Suprapubic skin (tissue), 4 donors: ENCODE data around the gene CHIC2. TPM values are rescaled to one million over a fixed set of nuclear protein-coding genes. Genes with fewer than 3 reads are reported as not detected.
A peak's percentile ranks its signal among the peaks of the same experiment; 100 is the strongest.

Source experiments
- DNase-seq, 2 donors: peaks; one replicate each; pipeline ENCODE4 v3.0.0-alpha.2; 2019; ENCODE audit warnings: low spot score in 2 of 2
- H3K27ac ChIP-seq: fragments of 200-600 bp; sonication (generic); one replicate; pipeline ENCODE4 v1.5.1; 2019
- H3K27me3 ChIP-seq: fragments of 200-600 bp; sonication (generic); one replicate; pipeline ENCODE4 v1.5.1; 2019
- H3K36me3 ChIP-seq: fragments of 200-600 bp; sonication (generic); one replicate; pipeline ENCODE4 v1.5.1; 2019
- H3K4me1 ChIP-seq: fragments of 200-600 bp; sonication (generic); one replicate; pipeline ENCODE4 v1.5.1; 2019
- H3K4me3 ChIP-seq: fragments of 200-600 bp; sonication (generic); one replicate; pipeline ENCODE4 v1.5.1; 2019; ENCODE audit warnings: mild to moderate bottlenecking
- H3K9me3 ChIP-seq: fragments of 200-600 bp; sonication (generic); one replicate; pipeline ENCODE4 v1.5.1; 2019
- EP300 ChIP-seq: sonication (generic); formaldehyde crosslinking; IDR thresholded peaks from one replicate; pipeline ENCODE4 v1.6.1; 2017; ENCODE audit warnings: antibody characterized with exemption
- POLR2A ChIP-seq, 2 donors: fragments of 450-650 bp; IDR thresholded peaks; one replicate each; pipeline ENCODE4 v1.6.1; 2017; ENCODE audit warnings: antibody characterized with exemption in 2 of 2, mild to moderate bottlenecking in 2 of 2, moderate library complexity in 2 of 2
- POLR2AphosphoS5 ChIP-seq, 3 donors: sonication (generic); formaldehyde crosslinking; IDR thresholded peaks; one replicate each; pipeline ENCODE4 v1.6.1; 2017; ENCODE audit warnings: antibody characterized with exemption in 3 of 3
- WGBS: methylation state at CpG from one replicate; pipeline ENCODE4 v1.1.5; 2018; 5-methylcytosine and 5-hydroxymethylcytosine counted together
- total RNA-seq, 4 donors: library from RNA; depleted of rRNA; stranded (reverse); fragments of >200 nt; gene quantifications; one replicate each; pipeline ENCODE4 v1.1.0, GENCODE V29; 2016
- TF ChIP-seq, protein P1 (sequence below), 2 donors: fragments of 200-600 bp in 1 of 2; fragments of 450-650 bp in 1 of 2; sonication (generic) in 1 of 2; IDR thresholded peaks; one replicate each; pipeline ENCODE4 v1.5.1; 2016 to 2019; ENCODE audit warnings: antibody characterized with exemption in 2 of 2, mild to moderate bottlenecking in 1 of 2, moderate library complexity in 1 of 2

CHIC2 gene
- total RNA-seq, 4 donors from 2014 or later: 33.3 to 60.3 (median 41.1) TPM

DNA sequence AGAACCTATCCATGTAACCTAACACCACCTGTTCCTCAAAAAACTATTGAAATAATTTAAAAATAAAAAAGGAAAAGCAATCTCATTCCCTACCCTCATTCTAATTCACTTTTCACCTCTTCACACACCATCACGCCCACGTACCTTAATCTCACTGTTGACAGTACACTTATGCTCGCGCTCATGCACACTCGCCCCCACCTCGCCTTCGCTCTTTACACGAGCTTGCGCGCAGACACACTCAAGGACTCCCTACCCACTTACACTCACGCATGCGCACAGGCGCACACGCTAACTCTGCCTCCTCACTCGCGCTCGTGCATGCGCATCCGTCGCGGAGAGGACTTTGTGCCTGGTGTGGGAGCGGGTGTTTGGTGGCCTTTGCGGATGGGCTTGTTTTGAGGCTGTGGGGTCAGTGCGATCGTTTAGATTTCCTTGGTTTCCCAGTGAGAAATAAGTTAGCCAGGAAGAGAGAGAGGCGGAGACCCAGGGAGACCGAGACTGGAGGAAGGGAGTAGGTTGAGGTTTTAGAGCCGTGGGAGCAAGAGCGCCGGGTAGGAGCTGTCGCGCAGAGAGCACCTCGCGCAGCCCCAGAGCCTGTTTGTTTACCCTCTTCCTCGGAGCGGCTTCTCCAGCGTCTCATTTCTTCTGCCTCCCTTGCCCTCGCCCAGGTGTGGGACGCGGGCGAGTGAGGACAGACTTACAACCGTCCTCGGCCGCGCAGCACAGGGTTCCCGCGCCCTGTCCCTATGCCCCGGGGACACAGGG lies 27.4 kb upstream of the CHIC2 start:
- no peak for TF ChIP-seq POLR2A (IDR thresholded peaks at IDR 0.05)
- TF ChIP-seq, protein P1, sequence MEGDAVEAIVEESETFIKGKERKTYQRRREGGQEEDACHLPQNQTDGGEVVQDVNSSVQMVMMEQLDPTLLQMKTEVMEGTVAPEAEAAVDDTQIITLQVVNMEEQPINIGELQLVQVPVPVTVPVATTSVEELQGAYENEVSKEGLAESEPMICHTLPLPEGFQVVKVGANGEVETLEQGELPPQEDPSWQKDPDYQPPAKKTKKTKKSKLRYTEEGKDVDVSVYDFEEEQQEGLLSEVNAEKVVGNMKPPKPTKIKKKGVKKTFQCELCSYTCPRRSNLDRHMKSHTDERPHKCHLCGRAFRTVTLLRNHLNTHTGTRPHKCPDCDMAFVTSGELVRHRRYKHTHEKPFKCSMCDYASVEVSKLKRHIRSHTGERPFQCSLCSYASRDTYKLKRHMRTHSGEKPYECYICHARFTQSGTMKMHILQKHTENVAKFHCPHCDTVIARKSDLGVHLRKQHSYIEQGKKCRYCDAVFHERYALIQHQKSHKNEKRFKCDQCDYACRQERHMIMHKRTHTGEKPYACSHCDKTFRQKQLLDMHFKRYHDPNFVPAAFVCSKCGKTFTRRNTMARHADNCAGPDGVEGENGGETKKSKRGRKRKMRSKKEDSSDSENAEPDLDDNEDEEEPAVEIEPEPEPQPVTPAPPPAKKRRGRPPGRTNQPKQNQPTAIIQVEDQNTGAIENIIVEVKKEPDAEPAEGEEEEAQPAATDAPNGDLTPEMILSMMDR (IDR thresholded peaks at IDR 0.05): no peak

DNA sequence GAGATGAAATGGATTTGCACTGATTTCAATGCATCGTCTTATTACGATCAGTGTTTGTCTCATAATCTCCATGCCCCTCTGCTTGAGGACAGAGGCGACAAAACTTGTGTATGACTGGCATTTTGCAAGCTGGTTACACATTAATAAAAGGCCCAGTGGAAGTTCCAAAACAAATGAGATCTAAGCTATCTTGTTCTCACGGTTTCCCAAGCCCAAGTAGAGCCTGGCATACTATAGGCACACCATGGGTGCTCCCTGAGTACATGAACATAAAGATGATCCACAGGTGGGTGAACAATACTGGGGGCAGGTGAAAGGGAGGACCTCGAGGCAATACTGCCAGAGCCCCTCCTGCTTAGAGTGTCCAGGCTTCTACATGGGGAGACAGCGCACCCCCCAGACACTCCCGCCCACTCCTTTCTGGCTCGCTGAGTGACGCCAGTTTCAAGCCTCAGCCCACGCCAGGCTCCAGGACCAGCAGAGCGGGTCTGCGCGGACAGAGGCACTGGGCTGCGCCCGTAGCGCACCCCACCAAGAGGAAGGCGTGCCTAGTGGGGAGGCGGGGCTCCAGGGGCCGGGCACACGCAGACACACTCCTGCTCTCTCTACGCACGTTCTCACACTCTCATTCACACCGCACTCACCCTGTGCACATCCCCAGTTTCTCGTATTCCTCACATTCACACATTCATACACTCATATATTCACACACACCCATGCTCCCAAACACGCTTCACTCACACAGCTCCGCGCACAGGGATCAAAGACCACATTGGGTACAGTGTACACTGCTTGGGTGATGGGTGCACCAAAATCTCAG lies 26.6 kb upstream of the CHIC2 start:
- Histone ChIP-seq H3K27ac (peak overlapping the region; percentile 47), H3K36me3 (no peaks in the 10 kb centered on the region), H3K9me3 (no peaks in the 10 kb centered on the region), H3K4me3 (peak overlapping the region; percentile 54), H3K27me3 (peaks cover 40% of the 10 kb centered on the region), H3K4me1 (peaks cover 22% of the 10 kb centered on the region)
- DNase-seq: no peak
- TF ChIP-seq POLR2AphosphoS5 (IDR thresholded peaks at IDR 0.05): no peak
- TF ChIP-seq EP300: no peak
- TF ChIP-seq POLR2A (IDR thresholded peaks at IDR 0.05): no peak
- TF ChIP-seq, protein P1 (IDR thresholded peaks at IDR 0.05): no peak
- WGBS: 20% methylated on average over 24 of the region's 27 CpGs

More for the DNA sequence above, 27.4 kb upstream of the CHIC2 start:
- Histone ChIP-seq H3K27ac (peak overlapping the region; percentile 47), H3K4me1 (peaks cover 22% of the 10 kb centered on the region), H3K4me3 (peak overlapping the region; percentile 54), H3K27me3 (peaks cover 48% of the 10 kb centered on the region), H3K36me3 (no peaks in the 10 kb centered on the region), H3K9me3 (no peaks in the 10 kb centered on the region)
- WGBS: under 1% methylated on average over 48 of the region's 48 CpGs
- DNase-seq: peak in 1 of 2 donors; percentile 87

DNA sequence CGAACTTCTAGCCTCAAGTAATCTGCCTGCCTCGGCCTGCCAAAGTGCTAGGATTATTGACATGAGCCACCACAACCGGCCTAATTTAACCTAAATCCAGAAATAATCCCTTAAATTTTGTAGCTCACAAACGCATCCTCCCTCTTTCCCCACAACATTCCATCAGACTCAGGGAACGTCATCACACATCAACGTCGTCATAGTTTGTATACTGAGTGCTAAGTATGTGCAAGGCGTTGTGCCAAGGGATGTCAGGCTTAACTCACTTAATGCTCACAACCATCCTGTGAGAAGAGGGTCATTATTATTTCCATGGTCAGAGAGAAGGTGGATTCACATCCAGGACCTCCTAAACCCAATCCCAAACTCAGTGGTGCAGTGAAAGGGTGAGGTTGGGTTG lies 26.0 kb upstream of the CHIC2 start:
- H3K27me3 ChIP-seq: peaks cover 33% of the 10 kb centered on the region
- no peaks in the 10 kb centered on the region for H3K9me3 ChIP-seq
- no peaks in the 10 kb centered on the region for H3K36me3 ChIP-seq
- TF ChIP-seq POLR2A (IDR thresholded peaks at IDR 0.05) (no peak), EP300 (no peak), POLR2AphosphoS5 (IDR thresholded peaks at IDR 0.05) (no peak)
- TF ChIP-seq, protein P1 (IDR thresholded peaks at IDR 0.05): no peak
- H3K4me1 ChIP-seq: peaks cover 22% of the 10 kb centered on the region
- DNase-seq: no peak
- peak overlapping the region; percentile 47 for H3K27ac ChIP-seq
- no peak overlapping the region for H3K4me3 ChIP-seq
- WGBS: 95% methylated on average over 8 of the region's 8 CpGs

DNA sequence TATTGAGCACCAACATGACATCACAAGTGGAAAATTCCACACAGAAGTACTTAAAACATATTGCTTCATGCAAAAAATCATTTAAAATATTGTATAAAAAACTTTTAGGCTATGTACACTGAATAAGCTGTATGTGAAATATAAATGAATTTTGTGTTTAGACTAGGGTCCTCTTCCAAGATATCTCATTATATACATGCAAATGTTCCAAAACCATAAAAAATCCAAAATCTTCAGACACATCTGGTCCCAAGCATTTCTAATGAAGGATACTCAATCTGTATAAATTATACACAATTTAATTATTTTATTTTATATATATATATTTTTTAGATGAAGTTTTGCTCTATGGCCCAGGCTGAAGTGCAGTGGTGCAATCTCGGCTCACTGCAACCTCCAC lies 25.5 kb upstream of the CHIC2 start:
- H3K27ac ChIP-seq: no peak overlapping the region
- no peak for DNase-seq
- 100% methylated on average over 1 of the region's 1 CpG for WGBS
- peaks cover 28% of the 10 kb centered on the region for H3K27me3 ChIP-seq
- no peaks in the 10 kb centered on the region for H3K9me3 ChIP-seq
- no peaks in the 10 kb centered on the region for H3K36me3 ChIP-seq
- TF ChIP-seq, protein P1 (IDR thresholded peaks at IDR 0.05): no peak
- TF ChIP-seq POLR2AphosphoS5 (IDR thresholded peaks at IDR 0.05) (no peak), POLR2A (IDR thresholded peaks at IDR 0.05) (no peak), EP300 (no peak)
- H3K4me3 ChIP-seq: no peak overlapping the region
- H3K4me1 ChIP-seq: peaks cover 22% of the 10 kb centered on the region

DNA sequence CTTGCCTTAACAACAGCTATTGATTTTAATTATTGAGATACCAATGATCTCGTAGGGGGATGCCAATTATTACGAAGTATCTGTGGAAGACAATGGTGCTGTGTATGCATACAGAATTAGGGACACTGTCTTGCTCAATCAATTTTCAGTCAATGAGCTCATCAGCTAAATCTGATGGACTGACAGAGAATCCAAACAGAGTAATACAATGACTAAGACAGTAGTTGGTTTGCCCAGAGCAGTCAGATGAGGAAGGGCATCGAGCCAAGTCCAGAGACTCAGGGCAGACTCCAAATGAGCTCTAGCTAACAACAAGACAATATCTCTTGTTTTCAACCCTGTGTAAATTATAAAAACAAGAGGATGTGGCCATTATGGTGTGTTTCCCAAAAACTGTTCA lies 20.9 kb upstream of the CHIC2 start:
- H3K27ac ChIP-seq: peak overlapping the region; percentile 50
- no peaks in the 10 kb centered on the region for H3K27me3 ChIP-seq
- H3K36me3 ChIP-seq: no peaks in the 10 kb centered on the region
- H3K4me1 ChIP-seq: peaks cover 3% of the 10 kb centered on the region
- peak in 1 of 2 donors; percentile 90 for DNase-seq
- TF ChIP-seq EP300 (no peak), POLR2AphosphoS5 (IDR thresholded peaks at IDR 0.05) (peak in 1 of 3 donors; percentile 46)
- H3K9me3 ChIP-seq: no peaks in the 10 kb centered on the region
- WGBS: 45% methylated on average over 3 of the region's 3 CpGs
- H3K4me3 ChIP-seq: no peak overlapping the region
